K562 (cell line): ENCODE results near the gene IL13. TPM values are rescaled to one million over a fixed set of nuclear protein-coding genes. Genes with fewer than 3 reads are reported as not detected.

Experiments used
- ATAC-seq: fragments of 200-7000 bp; cut with Tn5 transposase; 3 replicates; pipeline ENCODE4 v1.9.1; 2020; ENCODE audit warnings: moderate library complexity
- BruUV-seq: library from RNA; stranded (reverse); fragments of 400-500 nt; replicated peaks from 2 replicates; lab custom pipeline; 2021; lab: Mats Ljungman, UMichigan
- CTCF ChIA-PET: fragments of 300-600 bp; formaldehyde crosslinking; extraction: SDS; loops from one replicate; lab custom pipeline; 2021; ENCODE audit warnings: low intra/inter-chr PET ratio; lab: Yijun Ruan, JAX
- POLR2A ChIA-PET: fragments of 300-600, 350-650 bp; sonication (Branson Sonifier 250); formaldehyde crosslinking; extraction: SDS; loops from one replicate; lab custom pipeline; 2021; ENCODE audit warnings: antibody characterized with exemption, inconsistent platforms; lab: Yijun Ruan, JAX
- DNase-seq, 4 experiments: peaks; one replicate each; pipeline versions ENCODE4 v3.0.0 to v3.0.0-alpha.2; 2011 to 2018; ENCODE audit warnings: low spot score in 3 of 4, mixed read lengths in 3 of 4; ENCODE audit errors: extremely low read depth in 1 of 4
- FAIRE-seq: peaks from 2 replicates; lab custom pipeline; 2011; peaks lifted over from hg19 to GRCh38; lab: Jason Lieb, UNC
- H2AFZ ChIP-seq: 2 replicates; pipeline ENCODE4 v1.6.0; 2011; ENCODE audit warnings: low read depth, low read length, control low read depth, inconsistent platforms
- H3K27ac ChIP-seq: fragments of 200-600 bp; 3 replicates; pipeline ENCODE4 v1.8.0; 2011; ENCODE audit warnings: low read depth, mild to moderate bottlenecking, control low read depth, inconsistent platforms, low read length, moderate library complexity, mixed read lengths; ENCODE audit errors: extremely low read depth
- H3K27me3 ChIP-seq, 2 experiments: fragments of 300-600 bp in 1 of 2; 2 replicates in 1 of 2; 3 replicates in 1 of 2; pipeline versions ENCODE4 v1.6.0 to v1.8.0; 2011; ENCODE audit warnings: inconsistent platforms in 2 of 2, low read length in 2 of 2, mild to moderate bottlenecking in 1 of 2, mixed read lengths in 1 of 2, moderate library complexity in 1 of 2; ENCODE audit not compliant: control insufficient read depth in 2 of 2, insufficient read depth in 2 of 2
- H3K36me3 ChIP-seq: fragments of 300-600 bp; 3 replicates; pipeline ENCODE4 v1.8.0; 2011; ENCODE audit warnings: mild to moderate bottlenecking, low read length, inconsistent platforms; ENCODE audit not compliant: control insufficient read depth, insufficient read depth
- H3K4me1 ChIP-seq, 2 experiments: fragments of 200-600 bp in 1 of 2; replicated peaks in 1 of 2; 2 replicates in 1 of 2; 3 replicates in 1 of 2; pipeline versions ENCODE4 v1.5.1 to v1.8.0; 2011; ENCODE audit warnings: inconsistent platforms in 2 of 2, low read length in 2 of 2, mild to moderate bottlenecking in 1 of 2, mixed read lengths in 1 of 2, moderate library complexity in 1 of 2; ENCODE audit not compliant: control insufficient read depth in 2 of 2, insufficient read depth in 2 of 2
- H3K4me2 ChIP-seq: 2 replicates; pipeline ENCODE4 v1.6.1; 2011; ENCODE audit warnings: low read length, control low read depth, inconsistent platforms, mixed read lengths; ENCODE audit not compliant: insufficient read depth
- H3K4me3 ChIP-seq: fragments of 200-600 bp; sonication (generic), shearing (Covaris generic); 2 replicates; pipeline ENCODE4 v1.5.1; 2016; ENCODE audit warnings: control low read depth, inconsistent platforms
- H3K79me2 ChIP-seq: fragments of 200-600 bp; 3 replicates; pipeline ENCODE4 v1.8.0; 2011; ENCODE audit warnings: low read length, inconsistent platforms; ENCODE audit not compliant: control insufficient read depth, insufficient read depth
- H3K9ac ChIP-seq, 2 experiments: 2 replicates each; pipeline versions ENCODE4 v1.6.0 to v1.6.1; 2011; ENCODE audit warnings: low read depth in 2 of 2, low read length in 2 of 2, control low read depth in 1 of 2, inconsistent platforms in 1 of 2, mild to moderate bottlenecking in 1 of 2, mixed read lengths in 1 of 2; ENCODE audit not compliant: insufficient read depth in 1 of 2
- H3K9me1 ChIP-seq: one replicate; pipeline ENCODE4 v1.6.0; 2011; ENCODE audit warnings: inconsistent platforms, mild to moderate bottlenecking, low read length, moderate library complexity; ENCODE audit not compliant: control insufficient read depth, insufficient read depth
- H3K9me3 ChIP-seq: replicated peaks from 2 replicates; pipeline ENCODE4 v1.5.1; 2011; ENCODE audit warnings: low read depth, low read length, inconsistent platforms; ENCODE audit not compliant: control insufficient read depth, insufficient read depth
- H4K20me1 ChIP-seq: replicated peaks from 2 replicates; pipeline ENCODE4 v1.6.1; 2011; ENCODE audit warnings: low read length, inconsistent platforms, mixed read lengths; ENCODE audit not compliant: control insufficient read depth, insufficient read depth
- ADNP ChIP-seq: fragments of 200-800 bp; sonication (Bioruptor generic); IDR thresholded peaks from 2 replicates; pipeline ENCODE4 v1.6.1; 2016; ENCODE audit warnings: missing genetic modification characterization, missing compliant biosample characterization
- WGBS: fragments of 100-300 bp; shearing (Covaris generic); methylation state at CpG from one replicate; pipeline ENCODE4 v1.1.6; 2016; ENCODE audit warnings: low coverage, mixed read lengths; ENCODE audit not compliant: insufficient coverage; ENCODE audit errors: missing lambda C conversion rate; 5-methylcytosine and 5-hydroxymethylcytosine counted together
- in situ Hi-C: fragments of 300-500 bp; cut with MboI; formaldehyde crosslinking; loops from 4 replicates; pipeline ENCODE4 v1.15.0; 2018; ENCODE audit warnings: inconsistent platforms, mixed read lengths
- intact Hi-C: fragments of 100-400 bp; cut with micrococcal nuclease; formaldehyde crosslinking; loops from 2 replicates; pipeline ENCODE4 v1.14.2; 2022
- polyA plus RNA-seq, 8 experiments: library from polyadenylated mRNA; depleted of rRNA in 4 of 8; stranded (reverse) in 5 of 8; unstranded in 3 of 8; fragments of >200 nt; fragmentation: Nextera tagmentation in 2 of 8; fragmentation: Illumina TruSeq in 1 of 8; extraction: Ambion mirVana in 2 of 8; extraction: Trizol in 1 of 8; gene quantifications; 2 replicates each; pipeline versions ENCODE4 v1.2.1 to v1.2.3, GENCODE V29; 2011 to 2014; ENCODE audit warnings: inconsistent platforms in 1 of 8, missing spikeins in 1 of 8
- total RNA-seq, 7 experiments: library from RNA; depleted of rRNA in 6 of 7; stranded (reverse); fragments of >200 nt in 6 of 7; fragmentation: Illumina TruSeq in 2 of 7; extraction: Trizol in 2 of 7; gene quantifications; 2 replicates each; pipeline versions ENCODE4 v1.2.1 to v1.2.3, GENCODE V29; 2011 to 2021; ENCODE audit warnings: low replicate concordance in 1 of 7
- TF ChIP-seq, protein P1 (sequence below): fragments of 200-800 bp; sonication (Bioruptor generic); IDR thresholded peaks from 2 replicates; pipeline ENCODE4 v1.6.1; 2016; ENCODE audit warnings: missing genetic modification characterization, missing compliant biosample characterization
- TF ChIP-seq, protein P2 (sequence below): fragments of 450-650 bp; IDR thresholded peaks from 2 replicates; pipeline ENCODE4 v1.6.1; 2018; ENCODE audit not compliant: partially characterized antibody

IL13 gene
- total and polyA plus RNA-seq, 9 of the 15 experiments (the other 6 are each of a cell fraction or from before 2014, with no cell fraction given), result not detected

DNA sequence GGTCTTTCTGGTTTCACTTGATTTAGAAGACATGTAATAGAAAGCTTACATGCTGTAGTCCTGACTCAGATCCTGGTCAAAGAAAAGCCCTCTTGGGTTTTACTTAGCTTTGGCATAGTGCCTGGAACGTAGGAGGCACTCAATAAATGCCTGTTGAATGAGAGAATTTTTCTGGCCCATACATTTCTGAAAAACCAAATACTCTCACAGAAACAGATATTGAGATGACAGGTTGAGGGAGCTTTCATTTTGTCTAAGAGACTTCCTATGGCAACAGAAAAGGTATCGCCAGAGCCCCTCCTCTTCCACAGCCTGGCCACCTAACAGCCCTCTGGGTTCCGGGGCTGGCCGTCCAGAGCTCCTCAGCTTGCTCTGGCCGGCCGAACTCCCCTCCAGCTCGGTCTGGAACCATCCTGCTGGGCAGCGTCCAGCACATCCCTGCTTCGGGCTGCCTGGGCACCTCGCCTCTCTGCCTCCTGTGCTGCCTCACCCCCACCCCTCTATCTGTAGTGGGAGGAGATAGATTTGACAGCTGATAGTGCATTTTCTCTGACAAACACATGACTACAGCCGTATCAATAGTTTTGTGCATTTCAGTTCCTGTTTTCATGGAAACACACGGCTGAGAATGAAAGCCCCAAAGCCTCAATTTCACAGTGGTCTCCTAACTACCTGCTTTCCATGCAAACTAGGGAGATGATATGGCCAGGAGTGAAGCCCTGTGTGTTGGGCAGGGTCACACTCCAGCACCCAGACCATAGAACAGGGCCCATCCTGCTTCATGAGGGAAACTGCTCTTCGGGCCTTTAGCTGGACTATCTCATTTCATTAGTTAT is 16.9 kb downstream of the IL13 start (continued):
- TF ChIP-seq, protein P1, sequence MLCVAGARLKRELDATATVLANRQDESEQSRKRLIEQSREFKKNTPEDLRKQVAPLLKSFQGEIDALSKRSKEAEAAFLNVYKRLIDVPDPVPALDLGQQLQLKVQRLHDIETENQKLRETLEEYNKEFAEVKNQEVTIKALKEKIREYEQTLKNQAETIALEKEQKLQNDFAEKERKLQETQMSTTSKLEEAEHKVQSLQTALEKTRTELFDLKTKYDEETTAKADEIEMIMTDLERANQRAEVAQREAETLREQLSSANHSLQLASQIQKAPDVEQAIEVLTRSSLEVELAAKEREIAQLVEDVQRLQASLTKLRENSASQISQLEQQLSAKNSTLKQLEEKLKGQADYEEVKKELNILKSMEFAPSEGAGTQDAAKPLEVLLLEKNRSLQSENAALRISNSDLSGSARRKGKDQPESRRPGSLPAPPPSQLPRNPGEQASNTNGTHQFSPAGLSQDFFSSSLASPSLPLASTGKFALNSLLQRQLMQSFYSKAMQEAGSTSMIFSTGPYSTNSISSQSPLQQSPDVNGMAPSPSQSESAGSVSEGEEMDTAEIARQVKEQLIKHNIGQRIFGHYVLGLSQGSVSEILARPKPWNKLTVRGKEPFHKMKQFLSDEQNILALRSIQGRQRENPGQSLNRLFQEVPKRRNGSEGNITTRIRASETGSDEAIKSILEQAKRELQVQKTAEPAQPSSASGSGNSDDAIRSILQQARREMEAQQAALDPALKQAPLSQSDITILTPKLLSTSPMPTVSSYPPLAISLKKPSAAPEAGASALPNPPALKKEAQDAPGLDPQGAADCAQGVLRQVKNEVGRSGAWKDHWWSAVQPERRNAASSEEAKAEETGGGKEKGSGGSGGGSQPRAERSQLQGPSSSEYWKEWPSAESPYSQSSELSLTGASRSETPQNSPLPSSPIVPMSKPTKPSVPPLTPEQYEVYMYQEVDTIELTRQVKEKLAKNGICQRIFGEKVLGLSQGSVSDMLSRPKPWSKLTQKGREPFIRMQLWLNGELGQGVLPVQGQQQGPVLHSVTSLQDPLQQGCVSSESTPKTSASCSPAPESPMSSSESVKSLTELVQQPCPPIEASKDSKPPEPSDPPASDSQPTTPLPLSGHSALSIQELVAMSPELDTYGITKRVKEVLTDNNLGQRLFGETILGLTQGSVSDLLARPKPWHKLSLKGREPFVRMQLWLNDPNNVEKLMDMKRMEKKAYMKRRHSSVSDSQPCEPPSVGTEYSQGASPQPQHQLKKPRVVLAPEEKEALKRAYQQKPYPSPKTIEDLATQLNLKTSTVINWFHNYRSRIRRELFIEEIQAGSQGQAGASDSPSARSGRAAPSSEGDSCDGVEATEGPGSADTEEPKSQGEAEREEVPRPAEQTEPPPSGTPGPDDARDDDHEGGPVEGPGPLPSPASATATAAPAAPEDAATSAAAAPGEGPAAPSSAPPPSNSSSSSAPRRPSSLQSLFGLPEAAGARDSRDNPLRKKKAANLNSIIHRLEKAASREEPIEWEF, result peak; percentile 43; the same call in 1 of the 2 replicates

DNA sequence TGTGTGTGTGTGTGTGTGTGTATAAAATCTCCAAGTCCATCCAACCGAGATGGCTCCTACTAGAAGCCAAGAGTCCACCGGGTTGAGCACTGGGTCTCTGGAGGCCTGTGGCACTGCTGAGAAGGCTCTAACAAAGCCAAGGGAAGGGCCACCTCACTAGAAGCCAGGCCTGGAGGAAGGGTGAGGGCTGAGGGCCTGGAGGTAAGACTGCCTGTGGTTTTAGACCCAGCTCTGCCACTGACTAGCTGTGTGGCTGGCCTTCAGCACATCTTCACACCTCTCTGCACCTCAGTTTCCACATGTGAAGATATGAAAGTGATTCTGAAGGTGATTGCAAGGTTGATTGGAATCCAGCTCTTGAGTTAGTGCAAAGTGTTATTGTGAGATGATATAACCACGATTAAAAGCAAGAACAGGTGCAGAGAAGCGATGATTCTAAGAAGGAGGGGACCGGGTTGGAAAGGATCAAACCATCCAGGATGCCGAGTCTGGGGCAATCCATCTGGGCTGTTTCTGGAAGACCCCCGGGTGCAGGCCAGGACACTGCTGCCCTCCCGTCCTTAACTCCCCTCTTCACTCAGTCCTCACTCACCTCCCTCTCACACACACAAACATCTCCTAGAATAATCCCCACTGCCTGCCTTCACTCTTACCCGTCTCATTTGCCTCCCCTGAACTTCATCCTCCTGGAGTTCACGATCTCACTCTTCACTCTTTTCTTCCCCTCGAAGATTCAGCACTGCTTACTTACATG is 18.1 kb downstream of the IL13 start:
- Histone ChIP-seq H4K20me1 (no peaks in the 10 kb centered on the region), H3K4me3 (no peak overlapping the region), H3K9ac (no peak overlapping the region), H3K9me1 (no peaks in the 10 kb centered on the region), H3K4me2 (no peak overlapping the region), H2AFZ (peak overlapping the region; percentile 72; the same call in 1 of the 2 replicates), H3K79me2 (no peaks in the 10 kb centered on the region), H3K36me3 (no peaks in the 10 kb centered on the region), H3K27ac (no peak overlapping the region; the same call in 2 of the 3 replicates), H3K9me3 (no peaks in the 10 kb centered on the region), H3K4me1 (peaks cover 20 to 44% of the 10 kb centered on the region in 2 experiments; a peak in 4 of 5 replicates), H3K27me3 (no peaks in the 10 kb centered on the region)
- ChIA-PET POLR2A (interaction anchor here (0.7 to 1.8 kb wide), 5 partner anchors 8 to 117 kb away, joined by 4 to 10 read pairs (median 5); no protein-coding TSS in a partner anchor), CTCF (no interaction called here)
- intact Hi-C loops (loop anchor here (10.0 kb wide), 1 partner anchor 209 kb away; no protein-coding TSS in a partner anchor), in situ Hi-C loops (no loop called here)
- no TSS peak for BruUV-seq
- WGBS, result 77% methylated on average over 10 of the region's 11 CpGs
- no peak for TF ChIP-seq ADNP (tag)
- TF ChIP-seq, protein P2, sequence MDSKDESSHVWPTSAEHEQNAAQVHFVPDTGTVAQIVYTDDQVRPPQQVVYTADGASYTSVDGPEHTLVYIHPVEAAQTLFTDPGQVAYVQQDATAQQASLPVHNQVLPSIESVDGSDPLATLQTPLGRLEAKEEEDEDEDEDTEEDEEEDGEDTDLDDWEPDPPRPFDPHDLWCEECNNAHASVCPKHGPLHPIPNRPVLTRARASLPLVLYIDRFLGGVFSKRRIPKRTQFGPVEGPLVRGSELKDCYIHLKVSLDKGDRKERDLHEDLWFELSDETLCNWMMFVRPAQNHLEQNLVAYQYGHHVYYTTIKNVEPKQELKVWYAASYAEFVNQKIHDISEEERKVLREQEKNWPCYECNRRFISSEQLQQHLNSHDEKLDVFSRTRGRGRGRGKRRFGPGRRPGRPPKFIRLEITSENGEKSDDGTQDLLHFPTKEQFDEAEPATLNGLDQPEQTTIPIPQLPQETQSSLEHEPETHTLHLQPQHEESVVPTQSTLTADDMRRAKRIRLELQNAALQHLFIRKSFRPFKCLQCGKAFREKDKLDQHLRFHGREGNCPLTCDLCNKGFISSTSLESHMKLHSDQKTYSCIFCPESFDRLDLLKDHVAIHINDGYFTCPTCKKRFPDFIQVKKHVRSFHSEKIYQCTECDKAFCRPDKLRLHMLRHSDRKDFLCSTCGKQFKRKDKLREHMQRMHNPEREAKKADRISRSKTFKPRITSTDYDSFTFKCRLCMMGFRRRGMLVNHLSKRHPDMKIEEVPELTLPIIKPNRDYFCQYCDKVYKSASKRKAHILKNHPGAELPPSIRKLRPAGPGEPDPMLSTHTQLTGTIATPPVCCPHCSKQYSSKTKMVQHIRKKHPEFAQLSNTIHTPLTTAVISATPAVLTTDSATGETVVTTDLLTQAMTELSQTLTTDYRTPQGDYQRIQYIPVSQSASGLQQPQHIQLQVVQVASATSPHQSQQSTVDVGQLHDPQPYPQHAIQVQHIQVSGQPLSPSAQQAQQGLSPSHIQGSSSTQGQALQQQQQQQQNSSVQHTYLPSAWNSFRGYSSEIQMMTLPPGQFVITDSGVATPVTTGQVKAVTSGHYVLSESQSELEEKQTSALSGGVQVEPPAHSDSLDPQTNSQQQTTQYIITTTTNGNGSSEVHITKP, result peak; percentile 79
- ATAC-seq (no peak), DNase-seq (no peak), FAIRE-seq (no peak)
